IPS DF 4.7 (cell line): Measurements from ENCODE around the gene IGSF8.
"Not testable (repeated sequence)": the region's sequence is repeated elsewhere in the genome, so short reads cannot be mapped to it uniquely, and the experiment has no call there.

Experiments used
- DNase-seq: peaks from one replicate; pipeline ENCODE4 v3.0.0-alpha.2; 2013; ENCODE audit warnings: low spot score; ENCODE audit errors: extremely low read depth

The IGSF8 gene

GRCh38 chr1:160068225-160068624 is 30.2 kb downstream of the IGSF8 start:
- DNase-seq, result no peak

GRCh38 chr1:160066829-160067745 is 31.3 kb downstream of the IGSF8 start:
- DNase-seq, result no peak

- no peak for DNase-seq
These were observed 33.7 kb downstream of the IGSF8 start for GRCh38 chr1:160064746-160065145.

GRCh38 chr1:160064164-160064563 is 34.3 kb downstream of the IGSF8 start:
- DNase-seq, result no peak

GRCh38 chr1:160063176-160063575 is 35.2 kb downstream of the IGSF8 start:
- DNase-seq, result no peak

- DNase-seq, result no peak
These were observed 36.2 kb downstream of the IGSF8 start for GRCh38 chr1:160062230-160062532.

- no peak for DNase-seq
These were observed 36.8 kb downstream of the IGSF8 start for GRCh38 chr1:160061369-160062229.

GRCh38 chr1:160058087-160058486 is 40.3 kb downstream of the IGSF8 start:
- DNase-seq, result no peak

- DNase-seq, result no peak
These were observed 41.7 kb downstream of the IGSF8 start for GRCh38 chr1:160056648-160057169.

GRCh38 chr1:160053548-160054365 is 44.7 kb downstream of the IGSF8 start:
- DNase-seq, result no peak

GRCh38 chr1:160052936-160053335 is 45.5 kb downstream of the IGSF8 start:
- DNase-seq, result no peak

GRCh38 chr1:160050619-160051018 is 47.8 kb downstream of the IGSF8 start:
- no peak for DNase-seq

GRCh38 chr1:160050182-160050581 is 48.2 kb downstream of the IGSF8 start:
- DNase-seq, result not testable (repeated sequence)

- no peak for DNase-seq
These were observed 49.3 kb downstream of the IGSF8 start for GRCh38 chr1:160049101-160049500.

- DNase-seq, result no peak
These were observed 50.1 kb downstream of the IGSF8 start for GRCh38 chr1:160048335-160048734.

GRCh38 chr1:160047111-160047991 is 51.1 kb downstream of the IGSF8 start:
- DNase-seq, result no peak

- DNase-seq, result no peak
These were observed 51.8 kb downstream of the IGSF8 start for GRCh38 chr1:160046494-160047110.

- DNase-seq, result no peak
These were observed 52.8 kb downstream of the IGSF8 start for GRCh38 chr1:160045653-160046052.

GRCh38 chr1:160043543-160043942 is 54.9 kb downstream of the IGSF8 start:
- no peak for DNase-seq
